Stimulated activated CD4-positive, alpha-beta T cell treated with anti-CD3 and anti-CD28 coated beads, Interleukin-2, amount 100 ng/mL, for 24 hours (primary cell): ENCODE results near the gene RECK.
"Not testable (repeated sequence)": the region's sequence is repeated elsewhere in the genome, so short reads cannot be mapped to it uniquely, and the experiment has no call there.

Source experiments
- DNase-seq, 2 donors: peaks; one replicate each; pipeline ENCODE4 v3.0.0-alpha.2; 2020

Gene RECK

GRCh38 chr9:36118201-36118600, 81.5 kb downstream of the RECK start:
- no peak for DNase-seq

- no peak for DNase-seq
Observed at GRCh38 chr9:36118706-36119105, 82.0 kb downstream of the RECK start.

DNA sequence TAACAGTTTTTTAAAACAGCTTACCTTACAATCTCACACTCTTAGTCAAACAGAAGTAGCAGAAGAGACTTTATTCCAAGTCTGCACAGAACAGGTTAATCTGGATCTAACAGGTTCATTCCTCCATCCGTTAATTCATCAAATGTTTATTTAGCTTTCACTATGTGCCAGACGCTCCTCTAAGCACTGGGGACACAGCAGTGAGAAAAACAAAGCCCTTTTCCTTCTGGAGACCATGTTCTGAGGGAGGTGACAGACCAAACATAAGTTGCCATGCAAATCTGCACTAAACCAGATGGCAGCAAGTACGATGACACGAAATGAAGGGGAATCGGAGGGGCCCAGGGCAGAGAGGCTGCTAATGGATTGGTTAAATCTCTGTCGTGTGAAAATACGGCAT, 82.8 kb downstream of the RECK start:
- DNase-seq, result no peak

DNA sequence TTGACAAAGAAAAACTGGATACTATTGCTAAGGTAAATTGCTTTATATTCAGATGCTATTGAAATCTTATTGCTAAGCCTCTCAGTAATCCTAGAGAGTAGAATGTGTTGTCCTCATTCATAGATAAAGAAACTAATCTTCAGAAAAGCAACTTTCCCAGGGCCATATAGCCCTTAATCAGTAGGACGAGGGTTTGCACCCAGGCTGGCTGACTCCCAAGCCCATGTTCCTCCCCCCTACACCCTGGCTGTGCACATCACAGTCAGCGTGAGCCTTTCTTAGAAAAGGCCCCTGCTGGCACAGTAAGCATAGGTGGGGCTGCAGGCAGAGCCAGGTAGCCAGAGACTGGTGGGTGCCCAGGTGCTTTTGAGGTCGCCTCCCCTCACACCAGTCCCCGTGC, 84.0 kb downstream of the RECK start:
- no peak for DNase-seq

DNA sequence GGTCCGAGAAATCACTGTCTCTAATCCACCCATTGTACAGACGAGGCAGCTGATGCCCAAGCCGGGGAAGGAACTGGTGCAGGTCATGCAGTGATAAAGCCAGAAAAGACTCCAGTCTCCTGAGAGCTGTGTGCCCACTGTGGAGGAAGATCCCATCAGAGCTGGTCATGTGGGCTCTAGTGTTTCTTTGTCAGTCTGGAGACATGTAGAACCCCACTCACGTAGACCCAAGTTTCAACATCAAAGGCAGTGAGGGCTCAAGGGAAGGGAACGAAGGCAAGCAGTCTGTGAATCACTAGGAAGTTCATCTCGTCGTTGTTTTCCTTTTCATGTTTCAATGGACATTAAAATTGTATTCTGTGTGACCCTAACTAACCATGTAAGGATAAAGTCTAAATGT, 85.3 kb downstream of the RECK start:
- DNase-seq, result no peak

- no peak for DNase-seq
Observed at GRCh38 chr9:36123515-36123914, 86.8 kb downstream of the RECK start.

GRCh38 chr9:36125062-36125855, 88.5 kb downstream of the RECK start:
- DNase-seq, result no peak

GRCh38 chr9:36126016-36126730, 89.5 kb downstream of the RECK start:
- DNase-seq, result no peak

GRCh38 chr9:36127652-36128244, 91.0 kb downstream of the RECK start:
- DNase-seq, result no peak

- DNase-seq, result no peak
Observed at GRCh38 chr9:36128349-36128748, 91.6 kb downstream of the RECK start.

- DNase-seq, result no peak
Observed at GRCh38 chr9:36129139-36129538, 92.4 kb downstream of the RECK start.

GRCh38 chr9:36131666-36132065, 95.0 kb downstream of the RECK start:
- DNase-seq, result not testable (repeated sequence)

DNA sequence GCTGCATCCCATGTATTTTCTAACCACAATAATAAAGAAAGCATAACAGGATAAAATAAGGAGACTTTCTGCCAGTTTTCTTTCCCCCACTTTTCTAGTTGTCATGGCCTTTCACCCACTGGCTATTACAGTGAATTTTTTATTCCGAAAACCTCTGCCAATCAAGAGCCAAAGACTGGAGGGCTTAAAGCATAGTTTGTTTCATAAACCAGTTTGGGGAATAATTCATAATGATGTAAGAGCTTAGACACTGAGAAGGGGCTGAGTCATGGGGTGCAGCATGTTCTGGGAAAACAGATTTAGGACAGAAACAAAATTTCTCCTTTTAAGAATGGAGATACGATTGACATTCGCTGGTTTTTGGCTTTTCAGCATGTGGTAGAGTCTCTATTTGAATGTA, 95.4 kb downstream of the RECK start:
- no peak for DNase-seq

- no peak for DNase-seq
Observed at GRCh38 chr9:36134761-36135505, 98.2 kb downstream of the RECK start.

GRCh38 chr9:36135741-36136271, 99.1 kb downstream of the RECK start:
- no peak for DNase-seq

DNA sequence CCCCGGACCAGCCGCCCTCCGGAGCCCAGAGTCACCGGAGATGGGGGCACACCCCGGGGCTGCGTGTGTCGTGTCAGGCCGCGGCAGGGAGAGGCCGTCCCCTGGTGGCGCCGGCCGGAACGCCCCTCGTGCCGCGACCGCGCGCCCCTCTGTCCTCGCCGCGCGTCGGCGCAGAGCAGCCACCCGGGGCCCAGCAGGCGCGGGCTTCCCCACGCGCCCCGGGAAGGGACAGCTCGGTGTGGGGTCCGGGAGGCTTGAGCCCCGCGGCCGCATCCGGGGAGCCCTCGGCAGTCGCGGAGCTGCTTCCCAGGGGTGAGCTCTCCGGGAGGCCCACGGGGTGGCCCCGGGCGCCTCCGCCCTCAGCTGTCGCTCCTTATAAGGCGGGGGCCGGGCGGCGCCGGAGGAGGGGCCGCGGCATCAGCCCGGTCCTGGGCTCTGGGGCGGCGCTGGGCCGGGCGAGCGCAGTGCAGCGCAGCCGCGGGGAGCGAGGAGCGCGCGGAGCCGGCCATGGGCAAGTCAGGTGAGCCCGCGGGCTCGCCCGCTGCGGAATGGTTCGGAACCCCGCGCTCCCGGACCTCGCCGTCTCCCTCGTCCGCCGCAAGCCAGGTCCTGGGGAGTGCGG, 99.7 kb downstream of the RECK start, which contains the start of gene GLIPR2:
GLIPR2 (plus strand) TSS at position 462 of the 622 bp plus-strand sequence; CDS start at position 508, 46 bp downstream.
- DNase-seq, result peak; percentile 77 to 85

GRCh38 chr9:36136894-36137391, 100.2 kb downstream of the RECK start:
- no peak for DNase-seq

DNA sequence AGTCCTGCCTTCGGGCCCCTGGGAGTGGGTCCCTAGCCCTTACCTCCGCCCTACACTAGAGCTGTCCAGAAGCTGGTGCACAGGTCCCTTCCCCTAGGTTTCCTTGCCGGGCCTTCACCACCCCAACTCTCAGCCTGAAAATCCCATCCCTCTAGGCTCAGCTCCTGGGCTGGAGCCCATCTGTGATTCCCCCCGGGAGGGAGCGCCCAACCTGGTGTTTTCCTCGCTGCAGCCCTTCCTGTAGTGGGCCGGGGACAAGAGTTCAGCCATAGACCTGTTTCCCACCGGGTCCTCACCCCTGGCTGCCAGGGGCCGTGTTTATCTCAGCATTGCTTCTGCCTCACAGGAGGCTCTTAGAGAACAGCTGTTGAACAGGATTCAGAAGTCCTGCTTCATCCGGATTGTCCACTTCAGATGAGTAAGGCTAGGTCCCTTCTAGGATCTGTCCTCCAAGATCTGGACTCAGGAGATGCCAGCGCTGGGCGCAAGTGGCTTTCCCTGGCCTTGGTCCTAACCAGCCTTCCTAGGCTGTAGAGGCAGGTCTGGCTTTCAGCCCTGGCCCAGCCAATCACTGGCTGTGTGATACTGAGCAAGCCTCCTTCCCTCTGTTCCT, 100.8 kb downstream of the RECK start:
- DNase-seq, result no peak

GRCh38 chr9:36138496-36138895, 101.8 kb downstream of the RECK start:
- no peak for DNase-seq

DNA sequence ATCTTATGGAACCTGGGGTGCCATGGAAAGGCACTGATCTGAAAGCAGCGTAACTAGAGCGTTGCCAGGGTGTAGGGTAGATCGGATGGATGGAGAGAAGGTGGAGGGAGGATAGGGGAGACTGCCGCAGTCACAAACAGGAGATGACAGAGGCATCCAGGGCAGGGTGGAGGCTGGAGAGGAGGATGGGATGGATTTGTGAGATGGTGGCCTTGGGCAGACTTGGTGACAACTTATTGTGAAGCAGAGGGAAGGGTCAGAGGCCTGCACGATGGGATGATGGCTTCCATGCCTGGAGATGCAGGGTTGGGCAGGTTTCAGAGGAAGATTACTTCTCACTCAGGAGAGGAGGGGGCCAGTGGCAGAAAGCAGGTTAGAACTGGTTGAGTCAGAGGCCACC, 102.2 kb downstream of the RECK start:
- DNase-seq, result no peak
